A549 (cell line): ENCODE measurements around the gene NAV2. TPM values are rescaled to one million over a fixed set of nuclear protein-coding genes. Genes with fewer than 3 reads are reported as not detected.

ENCODE experiments used
- ATAC-seq, 2 experiments: fragments of 200-7000 bp in 1 of 2; fragments of >200 bp in 1 of 2; cut with Nextera tagmentation in 1 of 2; cut with Tn5 transposase in 1 of 2; 3 replicates each; pipeline versions ENCODE4 v1.8.0 to v1.9.1; 2018 to 2020; ENCODE audit warnings: mild to moderate bottlenecking in 1 of 2, moderate library complexity in 1 of 2
- CTCF ChIA-PET: fragments of 300-600 bp; sonication (Branson Sonifier 250); formaldehyde crosslinking; extraction: SDS; loops from one replicate; lab custom pipeline; 2021; ENCODE audit warnings: antibody characterized with exemption, inconsistent platforms; lab: Yijun Ruan, JAX
- POLR2A ChIA-PET: fragments of 350-600 bp; formaldehyde crosslinking; extraction: SDS; loops from one replicate; lab custom pipeline; 2021; ENCODE audit warnings: antibody characterized with exemption, inconsistent platforms; lab: Yijun Ruan, JAX
- DNase-seq, 2 experiments: peaks; one replicate each; pipeline versions ENCODE4 v3.0.0 to v3.0.0-alpha.2; 2011 to 2016; ENCODE audit warnings: low read depth in 1 of 2, low spot score in 1 of 2
- FAIRE-seq: peaks from 2 replicates; lab custom pipeline; 2011; peaks lifted over from hg19 to GRCh38; lab: Jason Lieb, UNC
- H3K27ac ChIP-seq, 2 experiments: fragments of >200 bp; sonication (Bioruptor Twin); formaldehyde crosslinking; 3 replicates each; pipeline ENCODE4 v1.5.1; 2016 to 2017
- H3K4me1 ChIP-seq: fragments of >200 bp; sonication (Bioruptor Twin); formaldehyde crosslinking; 3 replicates; pipeline ENCODE4 v1.6.1; 2016
- H3K4me2 ChIP-seq: fragments of >200 bp; sonication (Bioruptor Twin); formaldehyde crosslinking; 3 replicates; pipeline ENCODE4 v1.6.1; 2016
- H3K4me3 ChIP-seq: fragments of >200 bp; sonication (Bioruptor Twin); formaldehyde crosslinking; 3 replicates; pipeline ENCODE4 v1.5.1; 2016
- H3K9me3 ChIP-seq: fragments of >200 bp; sonication (Bioruptor Twin); formaldehyde crosslinking; 3 replicates; pipeline ENCODE4 v1.6.1; 2016
- BHLHE40 ChIP-seq: IDR thresholded peaks from 2 replicates; pipeline ENCODE4 v1.6.1; 2012; ENCODE audit warnings: low read depth, low read length, inconsistent platforms
- CHD2 ChIP-seq: fragments of 150-350 bp; IDR thresholded peaks from 2 replicates; pipeline ENCODE4 v1.6.1; 2014; ENCODE audit warnings: low read length; ENCODE audit not compliant: partially characterized antibody
- CHD4 ChIP-seq: fragments of 200-600 bp; sonication (generic); IDR thresholded peaks from 2 replicates; pipeline ENCODE4 v1.6.1; 2016; ENCODE audit warnings: antibody characterized with exemption, mild to moderate bottlenecking, borderline replicate concordance
- E2F6 ChIP-seq: IDR thresholded peaks from 2 replicates; pipeline ENCODE4 v1.6.1; 2012; ENCODE audit warnings: low read depth, borderline replicate concordance
- EP300 ChIP-seq, 2 experiments: fragments of >200 bp; sonication (Bioruptor Twin); formaldehyde crosslinking; IDR thresholded peaks; 2 replicates in 1 of 2; 3 replicates in 1 of 2; pipeline ENCODE4 v1.6.1; 2016 to 2017
- ESRRA ChIP-seq: fragments of 150-350 bp; IDR thresholded peaks from 2 replicates; pipeline ENCODE4 v1.6.1; 2014; ENCODE audit warnings: mild to moderate bottlenecking, low read length, borderline replicate concordance
- FOXS1 ChIP-seq: fragments of 250-450 bp; sonication (Bioruptor Pico); IDR thresholded peaks from 2 replicates; pipeline ENCODE4 v1.5.0; 2020; ENCODE audit warnings: mild to moderate bottlenecking, moderate library complexity
- GATA3 ChIP-seq: IDR thresholded peaks from 2 replicates; pipeline ENCODE4 v1.6.1; 2012; ENCODE audit warnings: borderline replicate concordance
- HDAC2 ChIP-seq: fragments of 200-600 bp; sonication (generic); IDR thresholded peaks from 2 replicates; pipeline ENCODE4 v1.6.1; 2016
- HES2 ChIP-seq: fragments of >200 bp; sonication (Bioruptor Twin); formaldehyde crosslinking; IDR thresholded peaks from 2 replicates; pipeline ENCODE4 v1.6.1; 2016
- HMGXB4 ChIP-seq: fragments of 250-450 bp; sonication (Bioruptor Pico); IDR thresholded peaks from 2 replicates; pipeline ENCODE4 v1.5.0; 2021; ENCODE audit warnings: mild to moderate bottlenecking, moderate library complexity, borderline replicate concordance
- HOXA7 ChIP-seq: fragments of 250-450 bp; sonication (Bioruptor Pico); IDR thresholded peaks from 2 replicates; pipeline ENCODE4 v1.5.0; 2020; ENCODE audit warnings: mild to moderate bottlenecking, moderate library complexity
- HOXB13 ChIP-seq: fragments of 250-450 bp; sonication (Bioruptor Pico); IDR thresholded peaks from 2 replicates; pipeline ENCODE4 v1.5.0; 2020; ENCODE audit warnings: low read depth, mild to moderate bottlenecking, moderate library complexity
- HOXB5 ChIP-seq: fragments of 250-450 bp; sonication (Bioruptor Pico); IDR thresholded peaks from 2 replicates; pipeline ENCODE4 v1.5.0; 2020; ENCODE audit warnings: mild to moderate bottlenecking, moderate library complexity
- KDM1A ChIP-seq: fragments of 200-600 bp; sonication (generic); IDR thresholded peaks from 2 replicates; pipeline ENCODE4 v1.6.1; 2016; ENCODE audit warnings: low read depth, mild to moderate bottlenecking
- KDM5A ChIP-seq: fragments of 200-600 bp; sonication (generic); IDR thresholded peaks from 2 replicates; pipeline ENCODE4 v1.6.1; 2016; ENCODE audit warnings: antibody characterized with exemption, mild to moderate bottlenecking
- MAZ ChIP-seq: fragments of 150-350 bp; IDR thresholded peaks from 2 replicates; pipeline ENCODE4 v1.6.1; 2014; ENCODE audit warnings: antibody characterized with exemption, low read depth, low read length, borderline replicate concordance
- MYC ChIP-seq: IDR thresholded peaks from 2 replicates; pipeline ENCODE4 v1.6.1; 2012; ENCODE audit warnings: mild to moderate bottlenecking, inconsistent platforms, low read length, improper control_type of control experiment, borderline replicate concordance
- NFE2L2 ChIP-seq: fragments of 150-350 bp; conservative IDR thresholded peaks from 2 replicates; pipeline ENCODE4 v1.6.1; 2014; ENCODE audit warnings: low read length
- PBX3 ChIP-seq: IDR thresholded peaks from 2 replicates; pipeline ENCODE4 v1.6.1; 2012
- PHF8 ChIP-seq: fragments of 200-600 bp; sonication (generic); IDR thresholded peaks from 2 replicates; pipeline ENCODE4 v1.6.1; 2016; ENCODE audit warnings: low read depth, mild to moderate bottlenecking, antibody characterized with exemption, moderate library complexity, borderline replicate concordance
- POLR2AphosphoS2 ChIP-seq: conservative IDR thresholded peaks from 2 replicates; pipeline ENCODE4 v1.6.1; 2012; ENCODE audit warnings: low read length, improper control_type of control experiment, inconsistent platforms
- RARB ChIP-seq: fragments of 250-450 bp; sonication (Bioruptor Pico); IDR thresholded peaks from 2 replicates; pipeline ENCODE4 v1.8.0; 2021; ENCODE audit warnings: mild to moderate bottlenecking, moderate library complexity
- RCOR1 ChIP-seq: fragments of 150-350 bp; IDR thresholded peaks from 2 replicates; pipeline ENCODE4 v1.6.1; 2014; ENCODE audit warnings: antibody characterized with exemption, low read length, low read depth
- SREBF2 ChIP-seq: fragments of 450-650 bp; IDR thresholded peaks from 2 replicates; pipeline ENCODE4 v1.6.1; 2014; ENCODE audit warnings: mild to moderate bottlenecking, moderate library complexity
- TFCP2L1 ChIP-seq: fragments of 250-450 bp; sonication (Bioruptor Pico); IDR thresholded peaks from 2 replicates; pipeline ENCODE4 v1.5.0; 2021; ENCODE audit warnings: mild to moderate bottlenecking
- TP53 ChIP-seq: fragments of 250-450 bp; sonication (Bioruptor Pico); IDR thresholded peaks from 2 replicates; pipeline ENCODE4 v1.5.0; 2021; ENCODE audit warnings: mild to moderate bottlenecking, moderate library complexity
- USF2 ChIP-seq: fragments of 450-650 bp; IDR thresholded peaks from 2 replicates; pipeline ENCODE4 v1.6.1; 2014; ENCODE audit warnings: antibody characterized with exemption
- ZSCAN20 ChIP-seq: fragments of 250-450 bp; sonication (Bioruptor Pico); IDR thresholded peaks from 2 replicates; pipeline ENCODE4 v1.8.0; 2022; ENCODE audit warnings: mild to moderate bottlenecking, moderate library complexity
- WGBS: methylation state at CpG from one replicate; pipeline ENCODE4 v1.1.6; 2017; ENCODE audit errors: missing lambda C conversion rate; 5-methylcytosine and 5-hydroxymethylcytosine counted together
- polyA plus RNA-seq, 4 experiments: library from polyadenylated mRNA; depleted of rRNA in 3 of 4; stranded (reverse); fragments of >200 nt; fragmentation: RNase III in 1 of 4; extraction: RNeasy Plus Mini Kit Qiagen cat#74134 plus additional on column Dnase treatment in 1 of 4; gene quantifications; 2 replicates in 3 of 4; 3 replicates in 1 of 4; pipeline ENCODE4 v1.2.3, GENCODE V29; 2011 to 2017
- TF ChIP-seq, protein P1 (sequence below): fragments of >200 bp; sonication (Bioruptor Twin); formaldehyde crosslinking; IDR thresholded peaks from 3 replicates; pipeline ENCODE4 v1.5.1; 2016

The NAV2 gene
- polyA plus RNA-seq, 2 of the 4 experiments (the other 2 are of a cell fraction), result 4.9 to 19.8 TPM

- no peak for TF ChIP-seq FOXS1
- TF ChIP-seq, protein P1, sequence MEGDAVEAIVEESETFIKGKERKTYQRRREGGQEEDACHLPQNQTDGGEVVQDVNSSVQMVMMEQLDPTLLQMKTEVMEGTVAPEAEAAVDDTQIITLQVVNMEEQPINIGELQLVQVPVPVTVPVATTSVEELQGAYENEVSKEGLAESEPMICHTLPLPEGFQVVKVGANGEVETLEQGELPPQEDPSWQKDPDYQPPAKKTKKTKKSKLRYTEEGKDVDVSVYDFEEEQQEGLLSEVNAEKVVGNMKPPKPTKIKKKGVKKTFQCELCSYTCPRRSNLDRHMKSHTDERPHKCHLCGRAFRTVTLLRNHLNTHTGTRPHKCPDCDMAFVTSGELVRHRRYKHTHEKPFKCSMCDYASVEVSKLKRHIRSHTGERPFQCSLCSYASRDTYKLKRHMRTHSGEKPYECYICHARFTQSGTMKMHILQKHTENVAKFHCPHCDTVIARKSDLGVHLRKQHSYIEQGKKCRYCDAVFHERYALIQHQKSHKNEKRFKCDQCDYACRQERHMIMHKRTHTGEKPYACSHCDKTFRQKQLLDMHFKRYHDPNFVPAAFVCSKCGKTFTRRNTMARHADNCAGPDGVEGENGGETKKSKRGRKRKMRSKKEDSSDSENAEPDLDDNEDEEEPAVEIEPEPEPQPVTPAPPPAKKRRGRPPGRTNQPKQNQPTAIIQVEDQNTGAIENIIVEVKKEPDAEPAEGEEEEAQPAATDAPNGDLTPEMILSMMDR, result no peak
- TF ChIP-seq GATA3, result no peak
- TF ChIP-seq CHD4, result no peak
- no peak for TF ChIP-seq EP300 (IDR thresholded peaks at IDR 0.05)
- TF ChIP-seq MYC, result no peak
- no peak for TF ChIP-seq ZSCAN20
- TF ChIP-seq PHF8, result no peak
- TF ChIP-seq KDM5A, result no peak
- no peak for TF ChIP-seq POLR2AphosphoS2
- no peak for TF ChIP-seq CHD2
- no peak for TF ChIP-seq MAZ
- TF ChIP-seq PBX3, result no peak
- TF ChIP-seq E2F6, result no peak
- no peak for TF ChIP-seq HMGXB4 (CRISPR knock-in tag)
- TF ChIP-seq HOXB5 (CRISPR knock-in tag), result no peak
- TF ChIP-seq RCOR1, result no peak
- no peak for TF ChIP-seq HDAC2
- TF ChIP-seq NFE2L2, result no peak
- ChIA-PET POLR2A (no interaction called here), CTCF (interaction anchor here (0.8 to 1.7 kb wide), 6 partner anchors 9 to 185 kb away, joined by 3 to 18 read pairs (median 4); no protein-coding TSS in a partner anchor)
- H3K4me2 ChIP-seq, result no peak overlapping the region
- no peaks in the 10 kb centered on the region; the same call in 2 of the 3 replicates for H3K4me1 ChIP-seq
- FAIRE-seq (no peak), ATAC-seq (no peak), DNase-seq (no peak)
- H3K27ac ChIP-seq, result no peak overlapping the region
- WGBS, result 64% methylated on average over 2 of the region's 2 CpGs
- no peak overlapping the region for H3K4me3 ChIP-seq
- H3K9me3 ChIP-seq, result no peaks in the 10 kb centered on the region
Measured at GRCh38 chr11:19729141-19729540, 16.5 kb downstream of the NAV2 start.

DNA sequence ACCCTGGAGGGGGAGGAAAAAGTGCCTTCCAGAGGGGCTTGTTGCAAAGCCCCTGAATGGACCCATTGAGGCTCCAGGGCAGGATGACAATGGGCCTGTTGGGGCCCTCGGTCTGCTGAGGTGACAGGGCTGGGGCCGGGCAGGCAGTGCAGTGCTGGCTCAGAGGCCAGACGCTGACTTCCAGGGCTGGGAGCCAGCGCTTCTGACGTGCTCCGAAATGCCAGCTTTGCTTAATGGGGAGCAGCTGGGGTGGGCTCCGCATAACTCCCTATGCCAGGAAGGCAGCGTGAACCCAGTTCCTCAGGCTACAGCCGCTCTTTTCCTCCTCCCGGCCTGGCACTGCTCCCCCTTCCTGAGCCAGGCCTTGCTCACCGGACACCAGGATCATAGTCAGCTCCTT lies 17.7 kb downstream of the NAV2 start:
- H3K4me2 ChIP-seq, result no peak overlapping the region
- 90% methylated on average over 11 of the region's 11 CpGs for WGBS
- H3K4me1 ChIP-seq, result no peaks in the 10 kb centered on the region
- no peak overlapping the region for H3K27ac ChIP-seq
- no peak for DNase-seq
- ATAC-seq, result no peak
- CTCF ChIA-PET, result interaction anchor here (1.3 to 1.7 kb wide), 3 partner anchors 10 to 13 kb away, joined by 5 to 18 read pairs (median 6); no protein-coding TSS in a partner anchor
- no peak overlapping the region for H3K4me3 ChIP-seq
- TF ChIP-seq EP300 (IDR thresholded peaks at IDR 0.05), result no peak
- no peak for TF ChIP-seq HOXA7 (CRISPR knock-in tag)
- no peak for TF ChIP-seq ESRRA
- no peak for TF ChIP-seq MAZ
- TF ChIP-seq RARB (CRISPR knock-in tag), result no peak
- TF ChIP-seq USF2, result no peak
- TF ChIP-seq HOXB5 (CRISPR knock-in tag), result no peak
- TF ChIP-seq TP53 (CRISPR knock-in tag), result no peak
- TF ChIP-seq GATA3, result no peak
- TF ChIP-seq HES2, result no peak
- TF ChIP-seq SREBF2, result no peak
- no peak for TF ChIP-seq FOXS1
- no peak for TF ChIP-seq ZSCAN20
- TF ChIP-seq BHLHE40, result no peak
- TF ChIP-seq KDM1A, result no peak
- no peak for TF ChIP-seq HMGXB4 (CRISPR knock-in tag)
- TF ChIP-seq HOXB13 (CRISPR knock-in tag), result no peak
- TF ChIP-seq TFCP2L1 (CRISPR knock-in tag), result no peak
- FAIRE-seq, result no peak
- no peaks in the 10 kb centered on the region for H3K9me3 ChIP-seq
- POLR2A ChIA-PET, result no interaction called here
